Endothelial cell of umbilical vein (primary cell): ENCODE measurements around the gene ADCY2. TPM values are rescaled to one million over a fixed set of nuclear protein-coding genes. Genes with fewer than 3 reads are reported as not detected.

Experiments
- BruUV-seq: library from RNA; stranded (reverse); fragments of 400-500 nt; replicated peaks from 2 replicates; lab custom pipeline; 2021; lab: Mats Ljungman, UMichigan
- CTCF ChIA-PET: fragments of 300-600, 350-600 bp; sonication (Branson Sonifier 250); formaldehyde crosslinking; loops from one replicate; lab custom pipeline; 2021; ENCODE audit warnings: antibody characterized with exemption, inconsistent platforms; lab: Charles Lee
- POLR2A ChIA-PET: fragments of 300-600, 350-600 bp; sonication (Branson Sonifier 250); formaldehyde crosslinking; loops from one replicate; lab custom pipeline; 2021; ENCODE audit warnings: antibody characterized with exemption, inconsistent platforms; lab: Charles Lee
- DNase-seq: peaks from one replicate; pipeline ENCODE4 v3.0.0-alpha.2; 2011; ENCODE audit warnings: low read depth, low spot score
- FAIRE-seq: peaks from 2 replicates; lab custom pipeline; 2011; peaks lifted over from hg19 to GRCh38; lab: Jason Lieb, UNC
- H2AFZ ChIP-seq: 2 replicates; pipeline ENCODE4 v1.6.0; 2012; ENCODE audit warnings: low read depth, low read length, control low read depth, inconsistent platforms
- H3K27ac ChIP-seq: 2 replicates; pipeline ENCODE4 v1.5.1; 2011; ENCODE audit warnings: low read depth, mild to moderate bottlenecking, control low read depth, low read length, moderate library complexity; ENCODE audit not compliant: insufficient read depth
- H3K27me3 ChIP-seq, 2 experiments: 2 replicates each; pipeline versions ENCODE4 v1.6.0 to v1.6.1; 2011; ENCODE audit warnings: low read length in 2 of 2, mixed read lengths in 1 of 2; ENCODE audit not compliant: control insufficient read depth in 2 of 2, insufficient read depth in 2 of 2
- H3K36me3 ChIP-seq, 2 experiments: 2 replicates in 1 of 2; 3 replicates in 1 of 2; pipeline ENCODE4 v1.5.1; 2011; ENCODE audit warnings: low read length in 2 of 2, mild to moderate bottlenecking in 1 of 2, moderate library complexity in 1 of 2; ENCODE audit not compliant: control insufficient read depth in 2 of 2, insufficient read depth in 2 of 2; ENCODE audit errors: extremely low read depth in 1 of 2
- H3K4me1 ChIP-seq: 3 replicates; pipeline ENCODE4 v1.5.1; 2011; ENCODE audit warnings: mild to moderate bottlenecking, low read length; ENCODE audit not compliant: control insufficient read depth, insufficient read depth; ENCODE audit errors: extremely low read depth
- H3K4me2 ChIP-seq: 2 replicates; pipeline ENCODE4 v1.6.1; 2011; ENCODE audit warnings: low read length, control low read depth, mixed read lengths; ENCODE audit not compliant: insufficient read depth
- H3K4me3 ChIP-seq, 3 experiments: fragments of 200-600 bp in 1 of 3; sonication (generic), shearing (Covaris generic) in 1 of 3; replicated peaks in 1 of 3; 2 replicates each; pipeline ENCODE4 v1.5.1; 2011 to 2016; ENCODE audit warnings: control low read depth in 3 of 3, low read length in 3 of 3, mild to moderate bottlenecking in 2 of 3, inconsistent platforms in 1 of 3, low read depth in 1 of 3, moderate library complexity in 1 of 3; ENCODE audit not compliant: insufficient read depth in 1 of 3
- H3K79me2 ChIP-seq: 2 replicates; pipeline ENCODE4 v1.6.0; 2012; ENCODE audit warnings: low read length, inconsistent platforms; ENCODE audit not compliant: control insufficient read depth, insufficient read depth
- H3K9ac ChIP-seq: replicated peaks from 2 replicates; pipeline ENCODE3; 2011; ENCODE audit warnings: low read length, control low read depth; ENCODE audit not compliant: insufficient read depth; ENCODE audit errors: extremely low read depth
- H3K9me1 ChIP-seq: replicated peaks from 3 replicates; pipeline ENCODE4 v1.6.0; 2011; ENCODE audit warnings: mild to moderate bottlenecking, low read length; ENCODE audit not compliant: control insufficient read depth, insufficient read depth; ENCODE audit errors: extremely low read depth
- H3K9me3 ChIP-seq: replicated peaks from 2 replicates; pipeline ENCODE4 v1.5.1; 2012; ENCODE audit warnings: low read length, inconsistent platforms; ENCODE audit not compliant: control insufficient read depth, insufficient read depth
- H4K20me1 ChIP-seq: replicated peaks from 2 replicates; pipeline ENCODE3; 2011; ENCODE audit warnings: mild to moderate bottlenecking, low read length; ENCODE audit not compliant: control insufficient read depth, insufficient read depth; ENCODE audit errors: extremely low read depth
- CTCF ChIP-seq, 2 donors: IDR thresholded peaks; 1 replicate in 1 of 2; 2 replicates in 1 of 2; pipeline ENCODE4 v1.5.1; 2011; ENCODE audit warnings: low read length in 2 of 2, mild to moderate bottlenecking in 2 of 2, moderate library complexity in 2 of 2, control low read depth in 1 of 2, inconsistent platforms in 1 of 2, low read depth in 1 of 2; ENCODE audit not compliant: insufficient read depth in 1 of 2; ENCODE audit errors: extremely low read depth in 1 of 2
- EZH2 ChIP-seq: IDR thresholded peaks from 2 replicates; pipeline ENCODE4 v1.6.1; 2012; ENCODE audit warnings: borderline replicate concordance, low read depth, mild to moderate bottlenecking, moderate library complexity, low read length, inconsistent platforms; ENCODE audit not compliant: severe bottlenecking
- FOS ChIP-seq: IDR thresholded peaks from 2 replicates; pipeline ENCODE4 v1.6.1; 2011; ENCODE audit warnings: mild to moderate bottlenecking, low read length, moderate library complexity, borderline replicate concordance; ENCODE audit not compliant: insufficient read depth
- GATA2 ChIP-seq: IDR thresholded peaks from 2 replicates; pipeline ENCODE4 v1.7.0; 2011; ENCODE audit warnings: low read depth, mild to moderate bottlenecking, moderate library complexity, mixed read lengths, low read length; ENCODE audit not compliant: insufficient read length, insufficient read depth
- JUN ChIP-seq: IDR thresholded peaks from 2 replicates; pipeline ENCODE4 v1.6.1; 2011; ENCODE audit warnings: borderline replicate concordance, low read depth; ENCODE audit not compliant: insufficient read length, insufficient read depth
- MAX ChIP-seq: IDR thresholded peaks from 2 replicates; pipeline ENCODE4 v1.6.1; 2011; ENCODE audit not compliant: insufficient read depth, insufficient read length
- MYC ChIP-seq: IDR thresholded peaks from one replicate; pipeline ENCODE4 v1.6.1; 2011; ENCODE audit warnings: mild to moderate bottlenecking, low read depth, low read length
- POLR2A ChIP-seq: IDR thresholded peaks from 2 replicates; pipeline ENCODE4 v1.6.1; 2012; ENCODE audit warnings: low read depth, mild to moderate bottlenecking, control low read depth, low read length
- POLR2AphosphoS5 ChIP-seq: IDR thresholded peaks from 2 replicates; pipeline ENCODE4 v1.6.1; 2012; ENCODE audit warnings: low read depth, mild to moderate bottlenecking, control low read depth, low read length, moderate library complexity; ENCODE audit not compliant: insufficient read depth
- dilution Hi-C: fragments of 300-500 bp; cut with MboI; formaldehyde crosslinking; loops from one replicate; pipeline ENCODE4 v1.15.0; 2019; ENCODE audit warnings: low sequenced_read_pairs; ENCODE audit not compliant: extremely low pct_ligation_motif_present
- intact Hi-C: fragments of 100-400 bp; cut with micrococcal nuclease; formaldehyde crosslinking; loops from one replicate; pipeline ENCODE4 v1.10.0; 2022
- polyA plus RNA-seq, 4 experiments: library from polyadenylated mRNA; depleted of rRNA in 3 of 4; stranded (reverse) in 3 of 4; unstranded in 1 of 4; fragments of >200 nt; gene quantifications; 2 replicates each; pipeline versions ENCODE4 v1.2.1 to v1.2.3, GENCODE V29; 2011 to 2012; ENCODE audit warnings: missing spikeins in 1 of 4
- total RNA-seq: library from RNA; stranded (reverse); gene quantifications from 2 replicates; pipeline ENCODE4 v1.2.3, GENCODE V29; 2021

The ADCY2 gene
- total and polyA plus RNA-seq, 2 donors (not counting 3 experiments of a cell fraction or from before 2014, with no cell fraction given): under 0.01 TPM; not detected in 1

- no peaks in the 10 kb centered on the region for H3K27me3 ChIP-seq
- TF ChIP-seq CTCF (IDR thresholded peaks at IDR 0.05; ENCODE audit: extremely low read depth in 1 of 2, insufficient read depth in 1 of 2, low read depth in 1 of 2, low read length in 2 of 2): no peak
- no peak for TF ChIP-seq POLR2AphosphoS5
- no peak for TF ChIP-seq MYC
- TF ChIP-seq EZH2: no peak
- TF ChIP-seq POLR2A: no peak
- TF ChIP-seq FOS: no peak
- no peak for TF ChIP-seq GATA2
- no peak for TF ChIP-seq JUN
- no peak for TF ChIP-seq MAX
- H3K9ac ChIP-seq: no peak overlapping the region
- no peaks in the 10 kb centered on the region for H3K4me1 ChIP-seq
- intact Hi-C loops: no loop called here
- FAIRE-seq (no peak), DNase-seq (no peak)
- H3K9me1 ChIP-seq: no peaks in the 10 kb centered on the region
- dilution Hi-C loops: no loop called here
- ChIA-PET POLR2A (no interaction called here), CTCF (no interaction called here)
- no peaks in the 10 kb centered on the region for H3K36me3 ChIP-seq
- H3K4me2 ChIP-seq: no peak overlapping the region
- H2AFZ ChIP-seq: no peak overlapping the region
- H3K9me3 ChIP-seq: peaks cover 3% of the 10 kb centered on the region
- H3K27ac ChIP-seq: no peak overlapping the region
- no peaks in the 10 kb centered on the region for H3K79me2 ChIP-seq
- no peaks in the 10 kb centered on the region for H4K20me1 ChIP-seq
- no peak overlapping the region for H3K4me3 ChIP-seq
- no TSS peak for BruUV-seq
These were observed 97.7 kb downstream of the ADCY2 start for GRCh38 chr5:7493622-7494021.
